Esophagus squamous epithelium (tissue), 4 donors: ENCODE measurements around the gene ANK2.

Experiments
- POLR2A ChIP-seq, 4 donors: fragments of 450-650 bp; IDR thresholded peaks; one replicate each; pipeline ENCODE4 v1.6.1; 2017; ENCODE audit warnings: antibody characterized with exemption in 4 of 4, mild to moderate bottlenecking in 4 of 4, moderate library complexity in 3 of 4
- TF ChIP-seq, protein P1 (sequence below), 6 experiments: fragments of 450-650 bp in 4 of 6; fragments of 200-600 bp in 2 of 6; sonication (generic) in 2 of 6; IDR thresholded peaks; one replicate each; pipeline ENCODE4 v1.5.1; 2016 to 2019; ENCODE audit warnings: antibody characterized with exemption in 6 of 6, mild to moderate bottlenecking in 4 of 6, moderate library complexity in 4 of 6

DNA sequence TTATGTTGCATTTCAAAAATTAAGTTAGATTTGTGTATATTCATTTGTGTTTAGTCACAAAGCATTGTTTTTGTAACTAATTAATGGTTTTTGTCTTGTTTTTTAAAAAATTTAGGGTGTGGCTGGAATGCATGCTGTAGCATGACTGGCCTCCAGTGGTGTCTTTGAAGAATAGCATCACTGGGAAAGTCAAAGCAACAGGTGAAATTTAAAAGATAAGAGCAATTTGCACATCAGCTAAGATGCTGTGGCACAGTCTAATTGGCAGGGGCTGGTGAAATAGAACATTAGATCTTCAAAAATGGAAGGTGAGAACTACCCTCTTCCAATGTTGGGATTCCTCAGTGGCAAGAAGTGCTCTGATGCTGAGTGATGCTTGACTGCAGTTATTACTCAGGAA, 45.3 kb downstream of the ANK2 start:
- TF ChIP-seq POLR2A (IDR thresholded peaks at IDR 0.05): no peak
- TF ChIP-seq, protein P1, sequence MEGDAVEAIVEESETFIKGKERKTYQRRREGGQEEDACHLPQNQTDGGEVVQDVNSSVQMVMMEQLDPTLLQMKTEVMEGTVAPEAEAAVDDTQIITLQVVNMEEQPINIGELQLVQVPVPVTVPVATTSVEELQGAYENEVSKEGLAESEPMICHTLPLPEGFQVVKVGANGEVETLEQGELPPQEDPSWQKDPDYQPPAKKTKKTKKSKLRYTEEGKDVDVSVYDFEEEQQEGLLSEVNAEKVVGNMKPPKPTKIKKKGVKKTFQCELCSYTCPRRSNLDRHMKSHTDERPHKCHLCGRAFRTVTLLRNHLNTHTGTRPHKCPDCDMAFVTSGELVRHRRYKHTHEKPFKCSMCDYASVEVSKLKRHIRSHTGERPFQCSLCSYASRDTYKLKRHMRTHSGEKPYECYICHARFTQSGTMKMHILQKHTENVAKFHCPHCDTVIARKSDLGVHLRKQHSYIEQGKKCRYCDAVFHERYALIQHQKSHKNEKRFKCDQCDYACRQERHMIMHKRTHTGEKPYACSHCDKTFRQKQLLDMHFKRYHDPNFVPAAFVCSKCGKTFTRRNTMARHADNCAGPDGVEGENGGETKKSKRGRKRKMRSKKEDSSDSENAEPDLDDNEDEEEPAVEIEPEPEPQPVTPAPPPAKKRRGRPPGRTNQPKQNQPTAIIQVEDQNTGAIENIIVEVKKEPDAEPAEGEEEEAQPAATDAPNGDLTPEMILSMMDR (IDR thresholded peaks at IDR 0.05): peak in 4 of 6 experiments; percentile 25 to 53 (median 32)
